Jurkat, Clone E6-1 (cell line): ENCODE data around the gene EVI2A.

Experiments used
- DNase-seq: peaks from one replicate; pipeline ENCODE4 v3.0.0-alpha.2; 2011; ENCODE audit warnings: low read depth, low spot score
- H3K4me3 ChIP-seq: 2 replicates; pipeline ENCODE4 v1.5.1; 2011; ENCODE audit warnings: mild to moderate bottlenecking, low read length, control low read depth, moderate library complexity

EVI2A gene

DNA sequence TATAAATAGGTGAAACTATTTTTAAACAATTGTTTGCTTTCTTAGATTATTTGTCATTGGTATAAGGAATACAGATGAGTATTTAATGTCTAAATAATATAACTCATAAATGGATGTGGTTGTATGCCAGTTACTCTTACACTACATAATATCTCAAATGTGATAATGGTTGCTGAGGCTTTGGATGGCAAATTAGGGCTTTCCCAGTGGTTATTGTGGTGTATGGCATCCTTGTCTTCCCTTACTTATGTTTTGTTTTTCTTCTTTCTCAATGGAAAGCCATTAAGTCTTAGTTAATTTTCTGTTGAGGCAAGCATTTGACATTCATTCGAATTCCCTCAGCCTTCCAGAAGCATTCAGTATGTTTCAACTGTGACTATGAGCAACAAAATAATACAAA, 34.8 kb downstream of the EVI2A start:
- no peak overlapping the region for H3K4me3 ChIP-seq
- DNase-seq: no peak

DNA sequence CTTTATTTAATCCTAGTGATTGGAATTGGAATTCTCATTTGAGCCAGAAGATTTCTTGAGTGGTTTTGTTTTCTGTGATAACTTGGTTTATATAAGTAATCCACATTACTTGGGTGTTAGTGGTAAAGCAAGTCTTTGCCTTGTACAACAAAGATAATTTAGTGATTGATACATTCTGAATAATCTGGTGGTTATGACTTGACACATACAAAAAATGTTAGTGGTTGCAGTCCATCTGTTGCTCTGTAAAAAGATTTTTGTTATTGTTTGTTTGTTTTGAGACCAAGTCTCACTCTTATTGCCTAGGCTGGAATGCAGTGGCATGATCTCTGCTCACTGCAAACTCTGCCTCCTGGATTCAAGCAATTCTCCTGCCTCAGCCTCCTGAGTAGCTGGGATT, 37.6 kb downstream of the EVI2A start:
- DNase-seq: no peak
- no peak overlapping the region for H3K4me3 ChIP-seq

DNA sequence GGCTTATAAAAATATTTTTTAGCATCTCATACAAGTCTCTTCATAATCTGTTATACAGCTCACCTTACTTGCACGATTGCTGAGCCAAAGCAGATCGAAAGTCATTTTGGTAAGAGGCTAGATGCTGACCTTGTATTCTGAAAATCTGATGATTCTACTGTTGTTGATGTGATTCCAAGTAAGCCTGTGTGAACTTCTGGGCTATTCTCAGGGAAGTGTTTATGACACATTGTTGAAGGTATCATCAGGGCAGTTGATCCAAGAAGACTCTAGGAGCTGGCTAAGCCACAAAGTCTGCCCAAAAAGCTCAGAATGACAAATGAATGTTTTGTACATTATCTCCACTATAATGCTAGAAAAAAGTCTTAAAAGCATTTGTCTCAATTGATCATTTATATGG, 40.4 kb downstream of the EVI2A start:
- H3K4me3 ChIP-seq: no peak overlapping the region
- no peak for DNase-seq

DNA sequence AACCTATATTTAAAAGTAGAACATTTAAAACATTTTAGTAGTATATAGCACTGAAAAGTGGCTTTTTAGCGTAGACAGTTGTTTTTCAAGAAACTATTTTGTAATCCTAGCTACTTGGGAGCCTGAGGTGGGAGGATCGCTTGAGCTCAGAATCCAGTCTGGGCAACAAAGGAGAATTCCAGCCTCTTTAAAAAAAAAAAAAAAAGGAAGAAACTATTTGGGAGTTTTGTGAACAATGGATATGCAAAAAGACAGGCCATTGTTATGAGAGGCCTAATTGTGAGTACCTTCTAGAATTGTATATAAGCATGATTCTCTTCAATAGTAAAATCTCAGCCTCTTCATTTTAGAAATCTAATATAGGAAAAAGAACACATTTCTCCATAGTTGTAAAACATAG, 42.0 kb downstream of the EVI2A start:
- no peak for DNase-seq

DNA sequence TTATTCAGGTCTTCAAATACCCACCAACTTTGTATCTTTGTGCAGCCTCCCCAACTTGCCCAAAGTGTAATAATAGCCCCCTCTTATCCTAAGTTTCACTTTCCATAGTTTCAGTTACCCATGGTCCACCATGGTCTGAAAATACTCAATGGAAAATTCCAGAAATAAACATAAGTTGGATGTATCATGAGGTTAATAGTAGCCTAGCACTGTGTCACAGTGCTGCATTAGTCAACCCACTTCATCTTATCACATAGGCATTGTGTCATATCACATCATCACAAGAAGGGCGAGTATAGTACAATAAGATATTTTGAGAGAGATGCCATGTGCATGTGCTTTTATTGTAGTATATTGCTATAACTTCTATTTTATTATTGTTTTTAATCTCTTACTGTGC, 46.3 kb downstream of the EVI2A start:
- H3K4me3 ChIP-seq: no peak overlapping the region
- no peak for DNase-seq

More for the DNA sequence above, 42.0 kb downstream of the EVI2A start:
- no peak overlapping the region for H3K4me3 ChIP-seq

DNA sequence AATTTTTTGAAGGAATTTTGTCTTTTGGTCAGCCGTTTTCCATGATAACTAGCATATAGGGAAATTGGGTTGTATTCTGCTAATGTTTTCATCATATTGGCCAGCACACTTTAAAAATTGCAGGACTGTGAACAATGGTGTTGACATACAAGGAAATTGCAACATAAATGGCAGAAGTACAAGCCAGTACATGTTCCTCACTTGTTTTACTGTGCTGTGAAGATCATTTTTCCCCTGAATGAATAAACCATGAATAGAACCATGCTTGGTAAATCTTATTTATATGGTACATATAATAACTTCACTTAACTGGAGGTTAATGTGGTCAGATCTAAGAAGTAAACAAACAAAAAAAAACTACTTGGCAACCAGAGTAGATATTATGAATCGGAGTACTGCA, 47.2 kb downstream of the EVI2A start:
- no peak overlapping the region for H3K4me3 ChIP-seq
- no peak for DNase-seq

DNA sequence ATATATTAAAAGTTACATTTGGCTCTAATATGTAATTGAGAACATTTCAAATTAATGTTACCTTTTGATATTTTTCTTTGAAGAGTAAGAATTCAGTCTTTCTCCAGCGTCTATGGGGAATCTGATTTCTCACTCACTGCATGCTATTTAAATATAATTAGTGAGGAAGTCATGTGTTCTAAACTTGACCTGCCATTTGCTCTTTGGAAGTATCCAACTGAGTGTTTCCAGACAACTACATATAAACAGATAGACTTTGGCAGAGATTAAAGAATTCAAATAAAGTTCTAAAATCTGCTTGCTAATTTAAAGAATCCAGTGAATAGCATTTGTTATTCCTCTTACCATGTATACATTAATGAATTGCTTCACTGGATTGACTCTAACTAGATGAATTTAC, 47.9 kb downstream of the EVI2A start:
- no peak for DNase-seq

DNA sequence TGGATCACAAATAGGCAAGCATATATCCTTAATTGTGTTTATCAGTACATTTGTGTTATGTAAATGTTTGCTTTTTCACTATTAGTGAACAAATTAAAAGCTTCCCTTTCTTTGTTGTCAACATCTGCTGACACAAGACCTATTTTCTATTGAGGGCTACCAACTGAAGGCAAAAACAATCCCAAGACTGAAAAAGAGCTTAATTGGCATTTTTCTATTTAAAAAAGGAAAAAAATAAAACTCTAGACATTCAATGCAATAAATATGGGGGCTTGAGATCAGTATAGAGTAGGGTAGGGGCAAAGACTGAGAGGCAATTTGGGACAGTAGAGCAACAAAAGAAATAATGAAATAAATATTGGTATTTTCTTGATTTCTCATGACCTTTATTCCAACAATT, 48.6 kb downstream of the EVI2A start:
- no peak for DNase-seq
- H3K4me3 ChIP-seq: no peak overlapping the region

More for the DNA sequence above, 47.9 kb downstream of the EVI2A start:
- no peak overlapping the region for H3K4me3 ChIP-seq

DNA sequence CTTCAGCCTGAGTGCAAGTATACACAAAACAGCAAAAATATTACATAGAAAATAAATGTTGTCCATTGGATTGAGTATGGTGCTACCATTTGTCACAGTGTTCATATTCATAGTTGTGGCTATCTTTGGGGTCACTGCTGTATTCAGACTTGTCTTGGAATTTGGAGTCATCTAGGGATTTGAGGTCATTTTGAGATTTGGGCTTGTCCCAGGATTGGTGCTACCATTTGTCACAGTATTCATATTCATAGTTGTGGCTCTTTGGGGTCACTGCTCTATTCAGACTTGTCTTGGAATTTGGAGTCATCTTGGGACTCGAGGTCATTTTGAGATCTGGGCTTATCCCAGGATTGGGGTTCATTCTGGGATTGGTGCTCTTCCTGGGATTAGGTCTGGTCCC, 49.2 kb downstream of the EVI2A start:
- no peak for DNase-seq
- H3K4me3 ChIP-seq: no peak overlapping the region

DNA sequence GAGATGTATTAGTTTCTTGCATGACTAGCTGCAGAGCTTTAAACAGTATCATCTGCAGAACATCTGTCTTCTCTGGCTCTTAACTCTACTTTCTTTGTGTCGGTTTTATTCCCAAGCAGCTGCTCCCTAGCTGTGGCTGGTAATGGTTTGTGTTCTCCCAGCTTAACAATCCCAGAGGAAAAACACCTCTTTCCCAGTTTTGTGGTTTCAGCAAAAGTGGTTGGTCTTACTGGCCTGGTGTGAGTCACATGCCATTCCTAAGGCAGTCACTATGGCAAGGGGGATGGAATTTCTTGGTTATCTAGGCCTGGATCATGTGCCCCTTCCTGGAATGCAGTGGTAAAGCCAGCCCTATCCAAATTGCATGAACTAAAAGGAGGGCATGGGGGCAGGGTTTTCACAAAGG, 51.8 kb downstream of the EVI2A start:
- H3K4me3 ChIP-seq: no peak overlapping the region
- no peak for DNase-seq

DNA sequence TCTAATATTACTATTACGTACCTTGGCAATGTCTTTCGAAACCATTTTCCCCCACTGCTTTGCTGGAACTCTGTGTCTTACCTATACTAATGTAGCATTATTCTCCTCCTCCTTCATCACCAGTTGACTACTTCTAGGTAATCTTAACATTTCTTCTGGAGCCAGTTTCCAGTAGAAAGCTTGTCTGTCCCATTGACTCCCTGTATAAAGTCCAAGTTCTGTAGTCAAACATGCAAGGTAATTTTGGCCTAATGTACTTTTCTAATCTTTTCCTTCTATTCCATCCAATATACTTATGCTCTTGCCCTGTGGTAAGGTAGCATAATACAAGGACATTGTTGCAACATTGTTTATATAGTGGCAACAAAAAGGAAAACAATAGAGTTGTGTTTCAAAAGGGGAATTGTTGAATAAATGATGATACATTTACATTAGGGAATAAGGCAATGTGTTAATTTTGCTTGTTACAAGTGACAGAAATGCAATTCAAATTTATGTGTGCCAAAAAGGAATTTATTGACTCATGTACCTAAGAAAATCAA, 52.3 kb downstream of the EVI2A start:
- no peak overlapping the region for H3K4me3 ChIP-seq
- DNase-seq: no peak
